Chondrocyte (in vitro differentiated cells): Measurements from ENCODE around the gene FLYWCH2. TPM values are rescaled to one million over a fixed set of nuclear protein-coding genes. Genes with fewer than 3 reads are reported as not detected.
"Not testable (repeated sequence)": the region's sequence is repeated elsewhere in the genome, so short reads cannot be mapped to it uniquely, and the experiment has no call there.

Experiments
- DNase-seq: peaks from one replicate; pipeline ENCODE4 v3.0.0; 2021; ENCODE audit warnings: mixed read lengths, low spot score
- H3K27ac Mint-ChIP-seq: one replicate; pipeline ENCODE4 v1.8.0; 2021; ENCODE audit warnings: mild to moderate bottlenecking, moderate library complexity, mixed read lengths; ENCODE audit not compliant: unreplicated experiment
- H3K27me3 Mint-ChIP-seq: 2 replicates; pipeline ENCODE4 v1.8.0; 2021; ENCODE audit warnings: low read depth, mixed read lengths
- H3K36me3 Mint-ChIP-seq: 2 replicates; pipeline ENCODE4 v1.8.0; 2021; ENCODE audit warnings: low read depth, mixed read lengths
- H3K4me1 Mint-ChIP-seq: 2 replicates; pipeline ENCODE4 v1.8.0; 2021; ENCODE audit warnings: low read depth, mild to moderate bottlenecking, mixed read lengths
- H3K4me3 Mint-ChIP-seq: one replicate; pipeline ENCODE4 v1.8.0; 2021; ENCODE audit warnings: mild to moderate bottlenecking, moderate library complexity, mixed read lengths; ENCODE audit not compliant: unreplicated experiment
- H3K9me3 Mint-ChIP-seq: 2 replicates; pipeline ENCODE4 v1.8.0; 2021; ENCODE audit warnings: low read depth, mixed read lengths
- total RNA-seq: library from RNA; stranded (reverse); gene quantifications from 3 replicates; pipeline ENCODE4 v1.2.1, GENCODE V29; 2021
- TF ChIP-seq, protein P1 (sequence below): fragments of 200-600 bp; sonication (generic); IDR thresholded peaks from 2 replicates; pipeline ENCODE4 v1.5.0; 2021; ENCODE audit warnings: antibody characterized with exemption, mild to moderate bottlenecking, moderate library complexity

Gene FLYWCH2
- total RNA-seq, 1 donor from 2014 or later = 34.7 TPM

- Mint-ChIP-seq H3K36me3 (peaks cover 34% of the 10 kb centered on the region), H3K9me3 (no peaks in the 10 kb centered on the region), H3K27ac (no peak overlapping the region), H3K4me1 (no peaks in the 10 kb centered on the region), H3K27me3 (no peaks in the 10 kb centered on the region), H3K4me3 (no peak overlapping the region)
- DNase-seq = no peak
- TF ChIP-seq, protein P1, sequence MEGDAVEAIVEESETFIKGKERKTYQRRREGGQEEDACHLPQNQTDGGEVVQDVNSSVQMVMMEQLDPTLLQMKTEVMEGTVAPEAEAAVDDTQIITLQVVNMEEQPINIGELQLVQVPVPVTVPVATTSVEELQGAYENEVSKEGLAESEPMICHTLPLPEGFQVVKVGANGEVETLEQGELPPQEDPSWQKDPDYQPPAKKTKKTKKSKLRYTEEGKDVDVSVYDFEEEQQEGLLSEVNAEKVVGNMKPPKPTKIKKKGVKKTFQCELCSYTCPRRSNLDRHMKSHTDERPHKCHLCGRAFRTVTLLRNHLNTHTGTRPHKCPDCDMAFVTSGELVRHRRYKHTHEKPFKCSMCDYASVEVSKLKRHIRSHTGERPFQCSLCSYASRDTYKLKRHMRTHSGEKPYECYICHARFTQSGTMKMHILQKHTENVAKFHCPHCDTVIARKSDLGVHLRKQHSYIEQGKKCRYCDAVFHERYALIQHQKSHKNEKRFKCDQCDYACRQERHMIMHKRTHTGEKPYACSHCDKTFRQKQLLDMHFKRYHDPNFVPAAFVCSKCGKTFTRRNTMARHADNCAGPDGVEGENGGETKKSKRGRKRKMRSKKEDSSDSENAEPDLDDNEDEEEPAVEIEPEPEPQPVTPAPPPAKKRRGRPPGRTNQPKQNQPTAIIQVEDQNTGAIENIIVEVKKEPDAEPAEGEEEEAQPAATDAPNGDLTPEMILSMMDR = no peak
These were observed 54.2 kb downstream of the FLYWCH2 start for GRCh38 chr16:2937170-2937569.

GRCh38 chr16:2938206-2938605, 55.2 kb downstream of the FLYWCH2 start:
- peaks cover 37% of the 10 kb centered on the region for H3K36me3 Mint-ChIP-seq
- DNase-seq = no peak
- no peaks in the 10 kb centered on the region for H3K9me3 Mint-ChIP-seq
- H3K4me3 Mint-ChIP-seq = no peak overlapping the region
- H3K4me1 Mint-ChIP-seq = no peaks in the 10 kb centered on the region
- TF ChIP-seq, protein P1 = no peak
- no peak overlapping the region for H3K27ac Mint-ChIP-seq
- H3K27me3 Mint-ChIP-seq = no peaks in the 10 kb centered on the region

DNA sequence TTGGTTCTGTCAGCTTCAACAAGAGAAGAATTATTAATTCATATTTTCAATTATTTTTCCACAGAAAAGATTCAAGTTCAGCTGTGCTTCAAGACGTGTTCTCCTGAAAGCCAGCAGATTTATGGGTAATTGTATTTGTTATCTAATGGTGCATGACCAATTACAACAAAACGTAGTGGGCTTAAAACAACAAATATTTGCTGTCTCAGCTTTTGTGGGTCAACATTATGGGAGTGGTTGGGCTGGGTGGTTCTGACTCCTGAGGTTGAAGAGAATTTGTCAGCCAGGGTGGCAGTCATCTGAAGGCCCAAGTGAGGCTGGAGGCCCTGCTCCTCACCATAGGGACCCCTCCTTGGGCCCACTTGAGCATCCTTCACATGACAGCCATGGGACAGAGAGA, 57.0 kb downstream of the FLYWCH2 start:
- no peak overlapping the region for H3K27ac Mint-ChIP-seq
- H3K4me1 Mint-ChIP-seq = no peaks in the 10 kb centered on the region
- DNase-seq = no peak
- peaks cover 34% of the 10 kb centered on the region for H3K36me3 Mint-ChIP-seq
- TF ChIP-seq, protein P1 = no peak
- no peaks in the 10 kb centered on the region for H3K27me3 Mint-ChIP-seq
- H3K4me3 Mint-ChIP-seq = no peak overlapping the region
- no peaks in the 10 kb centered on the region for H3K9me3 Mint-ChIP-seq

GRCh38 chr16:2942045-2942444, 59.0 kb downstream of the FLYWCH2 start:
- Mint-ChIP-seq H3K27ac (no peak overlapping the region), H3K4me3 (no peak overlapping the region), H3K4me1 (no peaks in the 10 kb centered on the region), H3K9me3 (no peaks in the 10 kb centered on the region), H3K36me3 (peaks cover 36% of the 10 kb centered on the region), H3K27me3 (no peaks in the 10 kb centered on the region)
- no peak for DNase-seq
- TF ChIP-seq, protein P1 = no peak

DNA sequence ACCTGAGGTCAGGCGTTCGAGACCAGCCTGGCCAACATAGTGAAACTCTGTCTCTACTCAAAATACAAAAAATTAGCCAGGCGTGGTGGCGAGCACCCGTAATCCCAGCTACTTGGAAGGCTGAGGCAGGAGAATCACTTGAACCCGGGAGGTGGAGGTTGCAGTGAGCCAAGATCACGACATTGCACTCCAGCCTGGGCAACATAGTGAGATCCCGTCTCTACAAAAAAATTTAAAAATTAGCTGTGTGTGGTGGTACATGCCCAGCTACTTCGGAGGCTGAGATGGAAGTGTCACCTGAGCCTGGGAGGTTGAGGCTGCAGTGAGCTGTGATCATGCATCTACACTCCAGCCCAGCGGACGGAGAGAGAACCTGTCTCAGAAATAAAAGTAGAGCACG, 60.7 kb downstream of the FLYWCH2 start:
- not testable (repeated sequence) for H3K9me3 Mint-ChIP-seq, DNase-seq, H3K4me1 Mint-ChIP-seq, H3K4me3 Mint-ChIP-seq, H3K27ac Mint-ChIP-seq, H3K27me3 Mint-ChIP-seq
- peaks cover 39% of the 10 kb centered on the region for H3K36me3 Mint-ChIP-seq

- Mint-ChIP-seq H3K27me3 (no peaks in the 10 kb centered on the region), H3K27ac (no peak overlapping the region), H3K4me1 (no peaks in the 10 kb centered on the region), H3K9me3 (no peaks in the 10 kb centered on the region), H3K36me3 (peaks cover 26% of the 10 kb centered on the region), H3K4me3 (no peak overlapping the region)
- TF ChIP-seq, protein P1 = no peak
- DNase-seq = no peak
These were observed 63.6 kb downstream of the FLYWCH2 start for GRCh38 chr16:2946649-2947048.
